ENCODE results near the gene CCDC28B.
A peak's percentile ranks its signal among the peaks of the same experiment; 100 is the strongest.

The CCDC28B gene

DNA sequence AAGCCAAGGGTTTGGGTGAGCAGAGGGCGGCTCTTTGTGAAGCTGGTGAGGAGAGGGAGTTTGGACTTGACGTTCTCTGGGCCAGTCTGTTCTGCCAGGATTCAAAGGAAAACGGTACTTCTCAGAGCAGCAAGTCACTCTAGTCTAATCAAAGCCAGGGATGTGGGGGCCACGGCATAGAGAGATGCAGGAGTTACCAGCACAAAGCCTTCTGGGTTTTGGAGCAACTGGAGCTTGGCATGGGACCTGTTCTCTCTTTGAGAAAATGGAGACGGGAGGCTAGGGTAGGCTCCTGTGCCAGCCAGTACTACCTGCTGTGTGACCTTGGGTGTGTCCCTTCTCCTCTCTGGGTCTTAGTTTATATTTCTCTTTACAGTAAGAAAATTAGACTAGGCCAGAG is 18.8 kb upstream of the CCDC28B start:
- no peak overlapping the region for H3K27ac ChIP-seq (replicated peaks)
- TF ChIP-seq GABPA (IDR thresholded peaks at IDR 0.05; ENCODE audit: low read depth) (no peak), REST (IDR thresholded peaks at IDR 0.05; ENCODE audit: insufficient replicate concordance, low read depth) (no peak), CTCF (IDR thresholded peaks at IDR 0.05; ENCODE audit: insufficient read depth, low read length) (no peak), SPI1 (IDR thresholded peaks at IDR 0.05; ENCODE audit: borderline replicate concordance, low read depth) (no peak), POLR2AphosphoS5 (IDR thresholded peaks at IDR 0.05; ENCODE audit: low read depth) (no peak)
- H3K4me3 ChIP-seq (replicated peaks; ENCODE audit: insufficient read depth, low read length) = peak overlapping the region; percentile 3
- DNase-seq (ENCODE audit: low read depth in 1 of 2, low spot score in 1 of 2) = no peak
- H3K27me3 ChIP-seq (ENCODE audit: insufficient read depth, poor library complexity, severe bottlenecking) = no peaks in the 10 kb centered on the region

GRCh38 chr1:32182060-32182459 is 18.3 kb upstream of the CCDC28B start:
- Histone ChIP-seq H3K27ac (replicated peaks) (no peak overlapping the region), H3K27me3 (ENCODE audit: insufficient read depth, poor library complexity, severe bottlenecking) (no peaks in the 10 kb centered on the region), H3K4me3 (replicated peaks; ENCODE audit: insufficient read depth, low read length) (no peak overlapping the region)
- no peak for DNase-seq (ENCODE audit: low read depth in 1 of 2, low spot score in 1 of 2)
- no peak for TF ChIP-seq REST (IDR thresholded peaks at IDR 0.05; ENCODE audit: insufficient replicate concordance, low read depth)
- TF ChIP-seq CTCF (IDR thresholded peaks at IDR 0.05; ENCODE audit: insufficient read depth, low read length) = no peak
- TF ChIP-seq POLR2AphosphoS5 (IDR thresholded peaks at IDR 0.05; ENCODE audit: low read depth) = no peak
- no peak for TF ChIP-seq SPI1 (IDR thresholded peaks at IDR 0.05; ENCODE audit: borderline replicate concordance, low read depth)
- no peak for TF ChIP-seq GABPA (IDR thresholded peaks at IDR 0.05; ENCODE audit: low read depth)

DNA sequence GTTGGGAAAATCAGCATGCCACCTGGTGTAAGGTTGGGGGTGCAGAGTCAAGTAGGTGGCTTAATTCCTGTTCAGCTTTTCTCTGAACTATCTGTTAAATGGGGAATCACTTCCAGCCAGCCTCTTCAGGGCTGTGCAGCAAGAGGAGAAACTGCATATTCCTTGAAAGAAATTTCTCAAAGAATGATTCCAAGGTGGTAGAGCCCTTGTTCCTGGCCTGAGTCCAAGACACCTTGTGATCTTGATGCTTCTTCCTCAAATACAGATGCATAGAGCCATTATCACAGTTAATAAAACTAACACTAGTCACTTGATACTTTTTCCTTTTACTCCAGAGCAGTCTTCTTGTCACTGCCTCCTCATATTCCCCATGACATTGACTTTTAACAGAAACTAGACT is 15.7 kb upstream of the CCDC28B start:
- Histone ChIP-seq H3K27me3 (ENCODE audit: insufficient read depth, poor library complexity, severe bottlenecking) (no peaks in the 10 kb centered on the region), H3K4me3 (replicated peaks; ENCODE audit: insufficient read depth, low read length) (no peak overlapping the region), H3K27ac (replicated peaks) (no peak overlapping the region)
- peak in 1 of 2 experiments; percentile 23 for DNase-seq (ENCODE audit: low read depth in 1 of 2, low spot score in 1 of 2)
- TF ChIP-seq REST (IDR thresholded peaks at IDR 0.05; ENCODE audit: insufficient replicate concordance, low read depth) = no peak
- no peak for TF ChIP-seq SPI1 (IDR thresholded peaks at IDR 0.05; ENCODE audit: borderline replicate concordance, low read depth)
- TF ChIP-seq CTCF (IDR thresholded peaks at IDR 0.05; ENCODE audit: insufficient read depth, low read length) = no peak
- no peak for TF ChIP-seq POLR2AphosphoS5 (IDR thresholded peaks at IDR 0.05; ENCODE audit: low read depth)
- TF ChIP-seq GABPA (IDR thresholded peaks at IDR 0.05; ENCODE audit: low read depth) = no peak

Measured in HL-60 (cell line).